GM23338 (cell line): ENCODE results near the gene MAPK11. TPM values are rescaled to one million over a fixed set of nuclear protein-coding genes. Genes with fewer than 3 reads are reported as not detected.

Experiments used
- ATAC-seq: fragments of 200-7000 bp; cut with Tn5 transposase; 3 replicates; pipeline ENCODE4 v1.9.1; 2020
- DNase-seq: peaks from one replicate; pipeline ENCODE4 v3.0.0-alpha.2; 2015; ENCODE audit warnings: low spot score
- H2AFZ ChIP-seq: fragments of 200-600 bp; sonication (generic); 2 replicates; pipeline ENCODE4 v1.8.0; 2016; ENCODE audit warnings: antibody characterized with exemption, mild to moderate bottlenecking, moderate library complexity
- H3F3A ChIP-seq: fragments of 200-600 bp; sonication (generic); replicated peaks from 2 replicates; pipeline ENCODE4 v1.8.0; 2017; ENCODE audit warnings: antibody characterized with exemption, mixed run types, low read depth
- H3K27ac ChIP-seq: fragments of 200-600 bp; sonication (generic); 2 replicates; pipeline ENCODE4 v1.6.1; 2016; ENCODE audit warnings: low read depth
- H3K27me3 ChIP-seq: fragments of 200-600 bp; sonication (generic); 2 replicates; pipeline ENCODE4 v1.8.0; 2016; ENCODE audit warnings: mild to moderate bottlenecking, mixed run types, moderate library complexity; ENCODE audit not compliant: insufficient read depth
- H3K36me3 ChIP-seq: fragments of 200-600 bp; sonication (generic); 2 replicates; pipeline ENCODE4 v1.8.0; 2016; ENCODE audit warnings: mild to moderate bottlenecking; ENCODE audit not compliant: insufficient read depth
- H3K4me1 ChIP-seq: fragments of 200-600 bp; sonication (generic); 2 replicates; pipeline ENCODE4 v1.8.0; 2016; ENCODE audit warnings: mild to moderate bottlenecking, moderate library complexity; ENCODE audit not compliant: insufficient read depth
- H3K4me2 ChIP-seq: fragments of 200-600 bp; sonication (generic); 2 replicates; pipeline ENCODE4 v1.7.1; 2017; ENCODE audit warnings: mixed run types
- H3K4me3 ChIP-seq: fragments of 200-600 bp; sonication (generic); 2 replicates; pipeline ENCODE4 v1.6.1; 2016; ENCODE audit warnings: mixed run types
- H3K79me2 ChIP-seq: fragments of 200-600 bp; sonication (generic); replicated peaks from 2 replicates; pipeline ENCODE4 v1.8.0; 2017; ENCODE audit warnings: mild to moderate bottlenecking; ENCODE audit not compliant: insufficient read depth
- H3K9me2 ChIP-seq: fragments of 200-600 bp; sonication (generic); 2 replicates; pipeline ENCODE4 v1.8.0; 2017; ENCODE audit not compliant: insufficient read depth
- H4K20me1 ChIP-seq: fragments of 200-600 bp; sonication (generic); replicated peaks from 2 replicates; pipeline ENCODE4 v1.8.0; 2017; ENCODE audit warnings: mild to moderate bottlenecking; ENCODE audit not compliant: insufficient read depth
- H3K27ac Mint-ChIP-seq: 2 replicates; pipeline ENCODE4 v1.8.0; 2020; ENCODE audit warnings: inconsistent platforms, mild to moderate bottlenecking, moderate library complexity, mixed read lengths
- H3K27me3 Mint-ChIP-seq: 3 replicates; pipeline ENCODE4 v1.8.0; 2022; ENCODE audit warnings: low read depth, mild to moderate bottlenecking, moderate library complexity, mixed read lengths, inconsistent platforms; ENCODE audit not compliant: insufficient read depth, poor library complexity
- H3K36me3 Mint-ChIP-seq: 3 replicates; pipeline ENCODE4 v1.8.0; 2021; ENCODE audit warnings: low read depth, mild to moderate bottlenecking, inconsistent platforms, moderate library complexity, mixed read lengths
- H3K4me1 Mint-ChIP-seq: 3 replicates; pipeline ENCODE4 v1.8.0; 2020; ENCODE audit warnings: mild to moderate bottlenecking, inconsistent platforms, mixed read lengths
- H3K4me3 Mint-ChIP-seq: 3 replicates; pipeline ENCODE4 v1.8.0; 2021; ENCODE audit warnings: moderate library complexity, mild to moderate bottlenecking, inconsistent platforms, mixed read lengths
- H3K9me3 Mint-ChIP-seq: 3 replicates; pipeline ENCODE4 v1.8.0; 2020; ENCODE audit warnings: moderate library complexity, mild to moderate bottlenecking, inconsistent platforms, mixed read lengths
- CREB1 ChIP-seq: fragments of 250-450 bp; sonication (Bioruptor Pico); IDR thresholded peaks from 2 replicates; pipeline ENCODE4 v1.5.0; 2020; ENCODE audit warnings: low read depth, mild to moderate bottlenecking, moderate library complexity
- EZH2 ChIP-seq: fragments of 200-600 bp; sonication (generic); IDR thresholded peaks from one replicate; pipeline ENCODE4 v1.8.0; 2017; ENCODE audit warnings: antibody characterized with exemption, mild to moderate bottlenecking, low read depth; ENCODE audit not compliant: unreplicated experiment
- EZH2phosphoT487 ChIP-seq: fragments of 200-600 bp; sonication (generic); IDR thresholded peaks from one replicate; pipeline ENCODE4 v1.8.1; 2018; ENCODE audit warnings: antibody characterized with exemption; ENCODE audit not compliant: unreplicated experiment
- JUNB ChIP-seq: IDR thresholded peaks from one replicate; pipeline ENCODE4 v1.6.1; 2016; ENCODE audit warnings: antibody characterized with exemption; ENCODE audit not compliant: unreplicated experiment
- NANOG ChIP-seq: IDR thresholded peaks from 2 replicates; pipeline ENCODE4 v1.6.1; 2016; ENCODE audit warnings: antibody characterized with exemption, borderline replicate concordance
- STAT1 ChIP-seq: IDR thresholded peaks from one replicate; pipeline ENCODE4 v1.6.1; 2016; ENCODE audit warnings: antibody characterized with exemption; ENCODE audit not compliant: unreplicated experiment
- ZNF114 ChIP-seq: fragments of 250-450 bp; sonication (Bioruptor Pico); IDR thresholded peaks from 2 replicates; pipeline ENCODE4 v1.5.0; 2020; ENCODE audit warnings: mild to moderate bottlenecking, moderate library complexity
- ZNF331 ChIP-seq: fragments of 250-450 bp; sonication (Bioruptor Pico); IDR thresholded peaks from 2 replicates; pipeline ENCODE4 v1.5.0; 2020; ENCODE audit warnings: low read depth, mild to moderate bottlenecking, moderate library complexity
- polyA plus RNA-seq: library from polyadenylated mRNA; unstranded; fragments of >200 nt; fragmentation: Nextera tagmentation; extraction: Ambion mirVana; gene quantifications from 2 replicates; pipeline ENCODE4 v1.2.1, GENCODE V29; 2016
- total RNA-seq: library from RNA; depleted of rRNA; stranded (reverse); fragments of >200 nt; shearing (Covaris generic); gene quantifications from 2 replicates; pipeline ENCODE4 v1.2.3, GENCODE V29; 2014
- TF ChIP-seq, protein P1 (sequence below): fragments of 250-450 bp; sonication (Bioruptor Pico); IDR thresholded peaks from 2 replicates; pipeline ENCODE4 v1.5.0; 2020; ENCODE audit warnings: mild to moderate bottlenecking, moderate library complexity
- TF ChIP-seq, protein P2 (sequence below): IDR thresholded peaks from one replicate; pipeline ENCODE4 v1.6.1; 2018; ENCODE audit warnings: antibody characterized with exemption; ENCODE audit not compliant: unreplicated experiment

Gene MAPK11
- total and polyA plus RNA-seq, 2 experiments from 2014 or later = 0.34 to 1.9 TPM

- TF ChIP-seq CREB1 (CRISPR knock-in tag) (no peak), ZNF331 (CRISPR knock-in tag) (no peak)
- TF ChIP-seq, protein P1, sequence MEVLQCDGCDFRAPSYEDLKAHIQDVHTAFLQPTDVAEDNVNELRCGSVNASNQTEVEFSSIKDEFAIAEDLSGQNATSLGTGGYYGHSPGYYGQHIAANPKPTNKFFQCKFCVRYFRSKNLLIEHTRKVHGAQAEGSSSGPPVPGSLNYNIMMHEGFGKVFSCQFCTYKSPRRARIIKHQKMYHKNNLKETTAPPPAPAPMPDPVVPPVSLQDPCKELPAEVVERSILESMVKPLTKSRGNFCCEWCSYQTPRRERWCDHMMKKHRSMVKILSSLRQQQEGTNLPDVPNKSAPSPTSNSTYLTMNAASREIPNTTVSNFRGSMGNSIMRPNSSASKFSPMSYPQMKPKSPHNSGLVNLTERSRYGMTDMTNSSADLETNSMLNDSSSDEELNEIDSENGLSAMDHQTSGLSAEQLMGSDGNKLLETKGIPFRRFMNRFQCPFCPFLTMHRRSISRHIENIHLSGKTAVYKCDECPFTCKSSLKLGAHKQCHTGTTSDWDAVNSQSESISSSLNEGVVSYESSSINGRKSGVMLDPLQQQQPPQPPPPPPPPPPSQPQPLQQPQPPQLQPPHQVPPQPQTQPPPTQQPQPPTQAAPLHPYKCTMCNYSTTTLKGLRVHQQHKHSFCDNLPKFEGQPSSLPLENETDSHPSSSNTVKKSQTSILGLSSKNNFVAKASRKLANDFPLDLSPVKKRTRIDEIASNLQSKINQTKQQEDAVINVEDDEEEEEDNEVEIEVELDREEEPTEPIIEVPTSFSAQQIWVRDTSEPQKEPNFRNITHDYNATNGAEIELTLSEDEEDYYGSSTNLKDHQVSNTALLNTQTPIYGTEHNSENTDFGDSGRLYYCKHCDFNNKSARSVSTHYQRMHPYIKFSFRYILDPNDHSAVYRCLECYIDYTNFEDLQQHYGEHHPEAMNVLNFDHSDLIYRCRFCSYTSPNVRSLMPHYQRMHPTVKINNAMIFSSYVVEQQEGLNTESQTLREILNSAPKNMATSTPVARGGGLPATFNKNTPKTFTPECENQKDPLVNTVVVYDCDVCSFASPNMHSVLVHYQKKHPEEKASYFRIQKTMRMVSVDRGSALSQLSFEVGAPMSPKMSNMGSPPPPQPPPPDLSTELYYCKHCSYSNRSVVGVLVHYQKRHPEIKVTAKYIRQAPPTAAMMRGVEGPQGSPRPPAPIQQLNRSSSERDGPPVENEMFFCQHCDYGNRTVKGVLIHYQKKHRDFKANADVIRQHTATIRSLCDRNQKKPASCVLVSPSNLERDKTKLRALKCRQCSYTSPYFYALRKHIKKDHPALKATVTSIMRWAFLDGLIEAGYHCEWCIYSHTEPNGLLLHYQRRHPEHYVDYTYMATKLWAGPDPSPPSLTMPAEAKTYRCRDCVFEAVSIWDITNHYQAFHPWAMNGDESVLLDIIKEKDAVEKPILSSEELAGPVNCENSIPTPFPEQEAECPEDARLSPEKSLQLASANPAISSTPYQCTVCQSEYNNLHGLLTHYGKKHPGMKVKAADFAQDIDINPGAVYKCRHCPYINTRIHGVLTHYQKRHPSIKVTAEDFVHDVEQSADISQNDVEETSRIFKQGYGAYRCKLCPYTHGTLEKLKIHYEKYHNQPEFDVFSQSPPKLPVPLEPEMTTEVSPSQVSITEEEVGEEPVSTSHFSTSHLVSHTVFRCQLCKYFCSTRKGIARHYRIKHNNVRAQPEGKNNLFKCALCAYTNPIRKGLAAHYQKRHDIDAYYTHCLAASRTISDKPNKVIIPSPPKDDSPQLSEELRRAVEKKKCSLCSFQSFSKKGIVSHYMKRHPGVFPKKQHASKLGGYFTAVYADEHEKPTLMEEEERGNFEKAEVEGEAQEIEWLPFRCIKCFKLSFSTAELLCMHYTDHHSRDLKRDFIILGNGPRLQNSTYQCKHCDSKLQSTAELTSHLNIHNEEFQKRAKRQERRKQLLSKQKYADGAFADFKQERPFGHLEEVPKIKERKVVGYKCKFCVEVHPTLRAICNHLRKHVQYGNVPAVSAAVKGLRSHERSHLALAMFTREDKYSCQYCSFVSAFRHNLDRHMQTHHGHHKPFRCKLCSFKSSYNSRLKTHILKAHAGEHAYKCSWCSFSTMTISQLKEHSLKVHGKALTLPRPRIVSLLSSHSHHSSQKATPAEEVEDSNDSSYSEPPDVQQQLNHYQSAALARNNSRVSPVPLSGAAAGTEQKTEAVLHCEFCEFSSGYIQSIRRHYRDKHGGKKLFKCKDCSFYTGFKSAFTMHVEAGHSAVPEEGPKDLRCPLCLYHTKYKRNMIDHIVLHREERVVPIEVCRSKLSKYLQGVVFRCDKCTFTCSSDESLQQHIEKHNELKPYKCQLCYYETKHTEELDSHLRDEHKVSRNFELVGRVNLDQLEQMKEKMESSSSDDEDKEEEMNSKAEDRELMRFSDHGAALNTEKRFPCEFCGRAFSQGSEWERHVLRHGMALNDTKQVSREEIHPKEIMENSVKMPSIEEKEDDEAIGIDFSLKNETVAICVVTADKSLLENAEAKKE (CRISPR knock-in tag) = no peak
Observed at GRCh38 chr22:50262973-50263617, 7.1 kb downstream of the MAPK11 start (continued).

GRCh38 chr22:50262460-50262911 lies 7.7 kb downstream of the MAPK11 start:
- Mint-ChIP-seq H3K27ac (no peak overlapping the region), H3K9me3 (no peaks in the 10 kb centered on the region), H3K36me3 (no peaks in the 10 kb centered on the region), H3K4me1 (peaks cover 6% of the 10 kb centered on the region; the same call in 2 of the 3 replicates), H3K4me3 (peak overlapping the region; percentile 68), H3K27me3 (peaks cover 34% of the 10 kb centered on the region)
- DNase-seq = no peak
- Histone ChIP-seq H3F3A (no peaks in the 10 kb centered on the region), H3K27me3 (peaks cover 39% of the 10 kb centered on the region), H3K9me2 (no peaks in the 10 kb centered on the region), H4K20me1 (no peaks in the 10 kb centered on the region), H2AFZ (no peak overlapping the region), H3K4me3 (peak overlapping the region; percentile 64; the same call in 1 of the 2 replicates), H3K4me1 (peaks cover 7% of the 10 kb centered on the region), H3K36me3 (no peaks in the 10 kb centered on the region), H3K79me2 (no peaks in the 10 kb centered on the region), H3K4me2 (peak overlapping the region; percentile 66; the same call in 1 of the 2 replicates), H3K27ac (no peak overlapping the region)
- ATAC-seq = peak; percentile 10
- no peak for TF ChIP-seq NANOG
- no peak for TF ChIP-seq ZNF114
- no peak for TF ChIP-seq ZNF331 (CRISPR knock-in tag)
- no peak for TF ChIP-seq STAT1
- TF ChIP-seq, protein P2, sequence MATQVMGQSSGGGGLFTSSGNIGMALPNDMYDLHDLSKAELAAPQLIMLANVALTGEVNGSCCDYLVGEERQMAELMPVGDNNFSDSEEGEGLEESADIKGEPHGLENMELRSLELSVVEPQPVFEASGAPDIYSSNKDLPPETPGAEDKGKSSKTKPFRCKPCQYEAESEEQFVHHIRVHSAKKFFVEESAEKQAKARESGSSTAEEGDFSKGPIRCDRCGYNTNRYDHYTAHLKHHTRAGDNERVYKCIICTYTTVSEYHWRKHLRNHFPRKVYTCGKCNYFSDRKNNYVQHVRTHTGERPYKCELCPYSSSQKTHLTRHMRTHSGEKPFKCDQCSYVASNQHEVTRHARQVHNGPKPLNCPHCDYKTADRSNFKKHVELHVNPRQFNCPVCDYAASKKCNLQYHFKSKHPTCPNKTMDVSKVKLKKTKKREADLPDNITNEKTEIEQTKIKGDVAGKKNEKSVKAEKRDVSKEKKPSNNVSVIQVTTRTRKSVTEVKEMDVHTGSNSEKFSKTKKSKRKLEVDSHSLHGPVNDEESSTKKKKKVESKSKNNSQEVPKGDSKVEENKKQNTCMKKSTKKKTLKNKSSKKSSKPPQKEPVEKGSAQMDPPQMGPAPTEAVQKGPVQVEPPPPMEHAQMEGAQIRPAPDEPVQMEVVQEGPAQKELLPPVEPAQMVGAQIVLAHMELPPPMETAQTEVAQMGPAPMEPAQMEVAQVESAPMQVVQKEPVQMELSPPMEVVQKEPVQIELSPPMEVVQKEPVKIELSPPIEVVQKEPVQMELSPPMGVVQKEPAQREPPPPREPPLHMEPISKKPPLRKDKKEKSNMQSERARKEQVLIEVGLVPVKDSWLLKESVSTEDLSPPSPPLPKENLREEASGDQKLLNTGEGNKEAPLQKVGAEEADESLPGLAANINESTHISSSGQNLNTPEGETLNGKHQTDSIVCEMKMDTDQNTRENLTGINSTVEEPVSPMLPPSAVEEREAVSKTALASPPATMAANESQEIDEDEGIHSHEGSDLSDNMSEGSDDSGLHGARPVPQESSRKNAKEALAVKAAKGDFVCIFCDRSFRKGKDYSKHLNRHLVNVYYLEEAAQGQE = no peak
- no peak for TF ChIP-seq EZH2
- no peak for TF ChIP-seq EZH2phosphoT487
- TF ChIP-seq JUNB = no peak
